HG03342 (cell line): Measurements from ENCODE around the gene TFCP2.

Source experiments
- ATAC-seq: cut with Tn5 transposase; IDR thresholded peaks from one replicate; pipeline ENCODE4 v1.9.1; 2021; ENCODE audit warnings: mild to moderate bottlenecking, moderate library complexity; ENCODE audit not compliant: unreplicated experiment

The TFCP2 gene

GRCh38 chr12:51160814-51161459, 12.0 kb downstream of the TFCP2 start:
- no peak for ATAC-seq

GRCh38 chr12:51156245-51156765, 16.6 kb downstream of the TFCP2 start:
- ATAC-seq = no peak

- no peak for ATAC-seq
Observed at GRCh38 chr12:51152953-51153352, 20.0 kb downstream of the TFCP2 start.

- ATAC-seq = no peak
Observed at GRCh38 chr12:51150777-51151176, 22.2 kb downstream of the TFCP2 start.

- ATAC-seq = no peak
Observed at GRCh38 chr12:51147309-51147708, 25.6 kb downstream of the TFCP2 start.

- no peak for ATAC-seq
Observed at GRCh38 chr12:51139292-51139844, 33.6 kb downstream of the TFCP2 start.

- ATAC-seq = no peak
Observed at GRCh38 chr12:51132693-51133092, 40.2 kb downstream of the TFCP2 start.

- no peak for ATAC-seq
Observed at GRCh38 chr12:51131745-51132521, 41.0 kb downstream of the TFCP2 start.

- ATAC-seq = no peak
Observed at GRCh38 chr12:51128919-51129318, 44.0 kb downstream of the TFCP2 start.

GRCh38 chr12:51127050-51127729, 45.7 kb downstream of the TFCP2 start:
- ATAC-seq = no peak

- no peak for ATAC-seq
Observed at GRCh38 chr12:51126297-51126696, 46.6 kb downstream of the TFCP2 start.

GRCh38 chr12:51124504-51124903, 48.4 kb downstream of the TFCP2 start:
- no peak for ATAC-seq

- ATAC-seq = no peak
Observed at GRCh38 chr12:51122844-51123243, 50.1 kb downstream of the TFCP2 start.

- no peak for ATAC-seq
Observed at GRCh38 chr12:51118706-51119105, 54.2 kb downstream of the TFCP2 start.

GRCh38 chr12:51115533-51115932, 57.4 kb downstream of the TFCP2 start:
- ATAC-seq = no peak

- ATAC-seq = no peak
Observed at GRCh38 chr12:51108136-51108535, 64.8 kb downstream of the TFCP2 start.

- ATAC-seq = no peak
Observed at GRCh38 chr12:51103977-51104376, 69.0 kb downstream of the TFCP2 start.

- ATAC-seq = no peak
Observed at GRCh38 chr12:51098611-51099010, 74.3 kb downstream of the TFCP2 start.

- no peak for ATAC-seq
Observed at GRCh38 chr12:51090705-51091229, 82.2 kb downstream of the TFCP2 start.

GRCh38 chr12:51087818-51088217, 85.1 kb downstream of the TFCP2 start:
- no peak for ATAC-seq

- ATAC-seq = no peak
Observed at GRCh38 chr12:51086933-51087332, 86.0 kb downstream of the TFCP2 start.
